ENCODE results near the gene GASK1A. TPM values are rescaled to one million over a fixed set of nuclear protein-coding genes. Genes with fewer than 3 reads are reported as not detected.
"Not testable (repeated sequence)": the region's sequence is repeated elsewhere in the genome, so short reads cannot be mapped to it uniquely, and the experiment has no call there.

GASK1A gene
- total RNA-seq, 1 donor from 2014 or later = 0.09 TPM

DNA sequence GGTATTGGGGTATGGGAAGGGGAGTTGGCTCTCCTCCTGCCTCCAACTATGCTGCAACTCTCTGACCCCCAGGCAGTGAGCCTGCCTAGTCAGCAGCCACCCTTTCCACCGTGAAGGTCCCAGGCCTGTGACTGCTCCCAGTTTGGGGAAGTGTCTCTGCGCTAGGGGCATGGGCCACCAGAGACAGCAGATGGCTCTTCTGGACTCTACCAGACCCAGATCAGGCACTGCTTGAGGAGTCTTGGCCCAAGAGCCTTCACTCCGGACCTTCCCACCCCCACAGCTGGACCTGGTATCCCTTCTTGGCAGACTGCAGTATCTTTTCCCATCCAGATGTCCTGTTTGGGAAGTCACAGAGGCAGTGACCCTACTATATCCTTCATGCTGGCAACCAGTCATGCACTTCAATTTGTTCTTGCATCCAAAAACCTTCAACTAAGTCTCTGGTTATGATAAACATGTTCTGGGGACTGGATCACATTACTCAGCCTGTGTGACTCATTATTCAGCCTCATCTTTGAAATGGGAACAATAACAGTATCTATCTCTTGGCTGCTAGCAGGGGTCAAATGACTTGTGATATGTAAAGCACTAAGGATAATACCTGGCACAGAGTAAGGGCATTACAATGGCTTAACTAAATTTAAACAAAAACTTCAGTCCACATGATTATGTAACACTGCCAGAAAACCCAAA is 64.1 kb downstream of the GASK1A start:
- Histone ChIP-seq H2AFZ (ENCODE audit: low read depth, low read length) (no peak overlapping the region), H3K36me3 (ENCODE audit: insufficient read depth, low read length) (no peaks in the 10 kb centered on the region), H3K27me3 (ENCODE audit: insufficient read depth, low read length) (no peaks in the 10 kb centered on the region), H3K27ac (ENCODE audit: low read depth, low read length) (no peak overlapping the region), H3K4me2 (ENCODE audit: low read length) (no peak overlapping the region), H3K4me3 (ENCODE audit: insufficient read depth, low read depth, low read length) (no peak overlapping the region), H3K9ac (ENCODE audit: low read length) (no peak overlapping the region), H3K9me3 (ENCODE audit: insufficient read depth, low read depth, low read length) (peaks cover 8% of the 10 kb centered on the region), H4K20me1 (ENCODE audit: insufficient read depth, low read length) (no peaks in the 10 kb centered on the region), H3K79me2 (ENCODE audit: insufficient read depth, low read length) (no peaks in the 10 kb centered on the region), H3K4me1 (ENCODE audit: insufficient read depth, low read length) (no peaks in the 10 kb centered on the region)
- no peaks in the 10 kb centered on the region for H3K4me1 Mint-ChIP-seq (ENCODE audit: low read depth, unreplicated experiment)
- FAIRE-seq = no peak
- no peak for DNase-seq (ENCODE audit: low read depth)
- no peaks in the 10 kb centered on the region for H3K36me3 Mint-ChIP-seq (ENCODE audit: low read depth, unreplicated experiment)
- H3K27me3 Mint-ChIP-seq (ENCODE audit: low read depth, unreplicated experiment) = no peaks in the 10 kb centered on the region
- no peak overlapping the region for H3K4me3 Mint-ChIP-seq (ENCODE audit: unreplicated experiment)
- H3K27ac Mint-ChIP-seq (ENCODE audit: unreplicated experiment) = no peak overlapping the region
- TF ChIP-seq, protein P1, sequence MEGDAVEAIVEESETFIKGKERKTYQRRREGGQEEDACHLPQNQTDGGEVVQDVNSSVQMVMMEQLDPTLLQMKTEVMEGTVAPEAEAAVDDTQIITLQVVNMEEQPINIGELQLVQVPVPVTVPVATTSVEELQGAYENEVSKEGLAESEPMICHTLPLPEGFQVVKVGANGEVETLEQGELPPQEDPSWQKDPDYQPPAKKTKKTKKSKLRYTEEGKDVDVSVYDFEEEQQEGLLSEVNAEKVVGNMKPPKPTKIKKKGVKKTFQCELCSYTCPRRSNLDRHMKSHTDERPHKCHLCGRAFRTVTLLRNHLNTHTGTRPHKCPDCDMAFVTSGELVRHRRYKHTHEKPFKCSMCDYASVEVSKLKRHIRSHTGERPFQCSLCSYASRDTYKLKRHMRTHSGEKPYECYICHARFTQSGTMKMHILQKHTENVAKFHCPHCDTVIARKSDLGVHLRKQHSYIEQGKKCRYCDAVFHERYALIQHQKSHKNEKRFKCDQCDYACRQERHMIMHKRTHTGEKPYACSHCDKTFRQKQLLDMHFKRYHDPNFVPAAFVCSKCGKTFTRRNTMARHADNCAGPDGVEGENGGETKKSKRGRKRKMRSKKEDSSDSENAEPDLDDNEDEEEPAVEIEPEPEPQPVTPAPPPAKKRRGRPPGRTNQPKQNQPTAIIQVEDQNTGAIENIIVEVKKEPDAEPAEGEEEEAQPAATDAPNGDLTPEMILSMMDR (IDR thresholded peaks at IDR 0.05; ENCODE audit: insufficient read depth, low read depth, low read length) = no peak
- no peak for TF ChIP-seq EZH2 (IDR thresholded peaks at IDR 0.05; ENCODE audit: insufficient read depth, low read length)
- H3K9me3 Mint-ChIP-seq (ENCODE audit: unreplicated experiment) = peaks cover 24% of the 10 kb centered on the region

DNA sequence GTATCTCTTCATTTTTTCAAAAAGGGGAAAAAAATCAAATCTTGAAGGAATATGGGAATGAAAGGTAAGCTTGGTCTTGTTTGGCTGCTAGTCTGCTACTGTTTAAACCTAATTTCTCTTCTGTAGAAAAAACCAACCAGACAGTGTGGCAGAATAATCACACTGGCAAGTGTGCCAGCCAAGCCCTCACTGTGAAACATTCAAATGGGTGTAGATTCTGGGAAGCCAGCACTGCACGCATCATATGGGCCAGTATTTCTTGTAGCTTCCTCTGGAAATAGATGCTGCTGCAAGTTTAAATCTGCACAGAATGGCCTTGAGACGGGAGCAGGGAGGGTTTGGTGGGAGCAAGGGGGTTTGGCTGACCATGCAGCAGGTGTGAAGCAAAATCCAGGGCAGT is 64.7 kb downstream of the GASK1A start:
- Histone ChIP-seq H3K36me3 (ENCODE audit: insufficient read depth, low read length) (no peaks in the 10 kb centered on the region), H3K4me1 (ENCODE audit: insufficient read depth, low read length) (no peaks in the 10 kb centered on the region), H3K4me2 (ENCODE audit: low read length) (no peak overlapping the region), H2AFZ (ENCODE audit: low read depth, low read length) (no peak overlapping the region), H3K9me3 (ENCODE audit: insufficient read depth, low read depth, low read length) (peaks cover 8% of the 10 kb centered on the region), H3K9ac (ENCODE audit: low read length) (no peak overlapping the region), H3K27ac (ENCODE audit: low read depth, low read length) (no peak overlapping the region), H3K4me3 (ENCODE audit: insufficient read depth, low read depth, low read length) (no peak overlapping the region), H3K27me3 (ENCODE audit: insufficient read depth, low read length) (no peaks in the 10 kb centered on the region), H4K20me1 (ENCODE audit: insufficient read depth, low read length) (no peaks in the 10 kb centered on the region), H3K79me2 (ENCODE audit: insufficient read depth, low read length) (no peaks in the 10 kb centered on the region)
- H3K27me3 Mint-ChIP-seq (ENCODE audit: low read depth, unreplicated experiment) = no peaks in the 10 kb centered on the region
- no peaks in the 10 kb centered on the region for H3K4me1 Mint-ChIP-seq (ENCODE audit: low read depth, unreplicated experiment)
- DNase-seq (ENCODE audit: low read depth) = no peak
- no peak overlapping the region for H3K4me3 Mint-ChIP-seq (ENCODE audit: unreplicated experiment)
- TF ChIP-seq, protein P1 (IDR thresholded peaks at IDR 0.05; ENCODE audit: insufficient read depth, low read depth, low read length) = no peak
- FAIRE-seq = no peak
- no peak overlapping the region for H3K27ac Mint-ChIP-seq (ENCODE audit: unreplicated experiment)
- H3K9me3 Mint-ChIP-seq (ENCODE audit: unreplicated experiment) = peaks cover 28% of the 10 kb centered on the region
- no peaks in the 10 kb centered on the region for H3K36me3 Mint-ChIP-seq (ENCODE audit: low read depth, unreplicated experiment)

DNA sequence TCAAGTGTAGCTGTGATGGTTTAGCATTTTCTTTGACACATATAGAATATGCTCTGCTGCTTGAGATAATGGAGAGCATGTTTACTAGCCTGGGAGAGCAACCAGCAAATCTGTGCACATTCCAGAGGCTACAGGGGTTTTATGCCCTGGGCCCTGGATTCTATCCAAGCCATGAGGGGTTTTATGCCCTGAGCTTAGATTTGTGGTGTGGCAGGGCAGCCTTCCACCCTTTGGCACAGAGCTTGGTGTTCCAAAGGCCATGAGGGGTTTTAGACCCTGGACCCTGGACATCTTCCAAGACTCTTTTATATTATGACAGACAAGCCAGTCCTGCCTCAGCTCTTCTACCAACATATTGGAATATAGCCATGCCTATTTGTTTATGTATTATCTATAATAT is 66.0 kb downstream of the GASK1A start:
- not testable (repeated sequence) for H3K27ac Mint-ChIP-seq (ENCODE audit: unreplicated experiment); H3K27me3 Mint-ChIP-seq (ENCODE audit: low read depth, unreplicated experiment); H3K27me3 ChIP-seq (ENCODE audit: insufficient read depth, low read length); H3K36me3 ChIP-seq (ENCODE audit: insufficient read depth, low read length); DNase-seq (ENCODE audit: low read depth); H3K9ac ChIP-seq (ENCODE audit: low read length); H3K4me2 ChIP-seq (ENCODE audit: low read length); H3K4me3 ChIP-seq (ENCODE audit: insufficient read depth, low read depth, low read length); H3K4me1 ChIP-seq (ENCODE audit: insufficient read depth, low read length); H2AFZ ChIP-seq (ENCODE audit: low read depth, low read length); H3K27ac ChIP-seq (ENCODE audit: low read depth, low read length); H3K36me3 Mint-ChIP-seq (ENCODE audit: low read depth, unreplicated experiment); H4K20me1 ChIP-seq (ENCODE audit: insufficient read depth, low read length); FAIRE-seq; H3K9me3 ChIP-seq (ENCODE audit: insufficient read depth, low read depth, low read length); H3K79me2 ChIP-seq (ENCODE audit: insufficient read depth, low read length); H3K4me3 Mint-ChIP-seq (ENCODE audit: unreplicated experiment); H3K4me1 Mint-ChIP-seq (ENCODE audit: low read depth, unreplicated experiment)
- peaks cover 28% of the 10 kb centered on the region for H3K9me3 Mint-ChIP-seq (ENCODE audit: unreplicated experiment)

All from astrocyte (in vitro differentiated cells and primary cell).